Measurements from ENCODE around the gene FALEC. TPM values are rescaled to one million over a fixed set of nuclear protein-coding genes. Genes with fewer than 3 reads are reported as not detected.

Gene FALEC
- total RNA-seq, 3 donors from 2014 or later: 2.2 TPM; not detected in 2

DNA sequence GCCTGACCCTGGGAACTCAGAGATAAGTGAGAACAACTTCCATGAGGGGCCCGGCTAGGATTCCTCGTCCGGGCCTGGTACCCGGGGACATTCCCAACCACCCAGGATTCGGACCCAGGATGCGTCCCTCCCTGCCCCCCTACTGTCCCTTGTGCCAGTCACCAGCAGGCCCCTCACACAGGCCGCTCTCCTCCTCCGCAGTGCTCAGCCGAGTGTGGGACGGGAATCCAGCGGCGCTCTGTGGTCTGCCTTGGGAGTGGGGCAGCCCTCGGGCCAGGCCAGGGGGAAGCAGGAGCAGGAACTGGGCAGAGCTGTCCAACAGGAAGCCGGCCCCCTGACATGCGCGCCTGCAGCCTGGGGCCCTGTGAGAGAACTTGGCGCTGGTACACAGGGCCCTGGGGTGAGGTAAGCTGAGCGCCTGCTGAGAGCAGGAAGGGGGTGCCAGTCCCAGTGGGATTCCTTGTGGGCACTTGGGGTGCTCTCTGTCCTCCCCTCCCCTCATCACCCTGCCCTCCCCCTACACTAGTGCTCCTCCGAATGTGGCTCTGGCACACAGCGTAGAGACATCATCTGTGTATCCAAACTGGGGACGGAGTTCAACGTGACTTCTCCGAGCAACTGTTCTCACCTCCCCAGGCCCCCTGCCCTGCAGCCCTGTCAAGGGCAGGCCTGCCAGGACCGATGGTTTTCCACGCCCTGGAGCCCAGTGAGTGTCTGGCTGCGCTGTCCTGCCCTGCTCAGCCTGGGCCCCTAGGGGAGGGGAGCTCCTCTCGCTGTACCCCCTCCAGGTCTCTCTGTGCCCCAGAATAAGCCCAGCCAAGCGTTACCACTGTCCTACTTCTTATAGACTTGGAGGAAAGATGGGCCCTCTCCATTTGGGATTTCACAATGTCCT is 43.5 kb downstream of the FALEC start:
- TF ChIP-seq POLR2A (IDR thresholded peaks at IDR 0.05) (no peak), POLR2AphosphoS5 (IDR thresholded peaks at IDR 0.05) (peak in 1 of 3 donors; percentile 56)
- H3K4me3 ChIP-seq: peak overlapping the region; percentile 19 to 83 (median 57)
- peak in 1 of 2 donors; percentile 61 for DNase-seq (ENCODE audit: low spot score in 2 of 2)
- H3K27me3 ChIP-seq: no peaks in the 10 kb centered on the region
- no peaks in the 10 kb centered on the region for H3K36me3 ChIP-seq
- intact Hi-C loops (cut with DNase I; ENCODE audit: low total_unique reads): no loop called here
- peaks cover 38 to 40% of the 10 kb centered on the region in 2 donors for H3K4me1 ChIP-seq
- H3K27ac ChIP-seq: peak overlapping the region; percentile 100
- H3K9me3 ChIP-seq: no peaks in the 10 kb centered on the region

DNA sequence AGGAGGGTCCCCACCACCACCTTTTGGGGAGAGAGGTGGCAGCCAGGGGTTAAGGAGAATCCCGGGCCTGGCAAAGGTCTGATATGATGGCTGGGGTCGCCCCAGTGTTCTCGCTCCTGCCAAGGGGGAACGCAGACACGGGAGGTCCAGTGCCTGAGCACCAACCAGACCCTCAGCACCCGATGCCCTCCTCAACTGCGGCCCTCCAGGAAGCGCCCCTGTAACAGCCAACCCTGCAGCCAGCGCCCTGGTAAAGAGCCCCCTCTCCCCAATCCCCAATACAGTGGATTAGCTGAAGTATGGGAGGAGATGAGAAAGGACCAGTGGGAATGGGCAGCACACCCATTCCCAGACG is 44.1 kb downstream of the FALEC start:
- Histone ChIP-seq H3K27me3 (no peaks in the 10 kb centered on the region), H3K27ac (peak overlapping the region; percentile 100), H3K4me3 (peak overlapping the region; percentile 47 to 83 (median 57)), H3K36me3 (no peaks in the 10 kb centered on the region), H3K4me1 (peaks cover 42 to 44% of the 10 kb centered on the region in 2 donors), H3K9me3 (no peaks in the 10 kb centered on the region)
- intact Hi-C loops (cut with DNase I; ENCODE audit: low total_unique reads): loop anchor here (5.0 kb wide), 1 partner anchor 68 kb away; the partner anchor contains the start of gene ENSA
- TF ChIP-seq, protein P1, sequence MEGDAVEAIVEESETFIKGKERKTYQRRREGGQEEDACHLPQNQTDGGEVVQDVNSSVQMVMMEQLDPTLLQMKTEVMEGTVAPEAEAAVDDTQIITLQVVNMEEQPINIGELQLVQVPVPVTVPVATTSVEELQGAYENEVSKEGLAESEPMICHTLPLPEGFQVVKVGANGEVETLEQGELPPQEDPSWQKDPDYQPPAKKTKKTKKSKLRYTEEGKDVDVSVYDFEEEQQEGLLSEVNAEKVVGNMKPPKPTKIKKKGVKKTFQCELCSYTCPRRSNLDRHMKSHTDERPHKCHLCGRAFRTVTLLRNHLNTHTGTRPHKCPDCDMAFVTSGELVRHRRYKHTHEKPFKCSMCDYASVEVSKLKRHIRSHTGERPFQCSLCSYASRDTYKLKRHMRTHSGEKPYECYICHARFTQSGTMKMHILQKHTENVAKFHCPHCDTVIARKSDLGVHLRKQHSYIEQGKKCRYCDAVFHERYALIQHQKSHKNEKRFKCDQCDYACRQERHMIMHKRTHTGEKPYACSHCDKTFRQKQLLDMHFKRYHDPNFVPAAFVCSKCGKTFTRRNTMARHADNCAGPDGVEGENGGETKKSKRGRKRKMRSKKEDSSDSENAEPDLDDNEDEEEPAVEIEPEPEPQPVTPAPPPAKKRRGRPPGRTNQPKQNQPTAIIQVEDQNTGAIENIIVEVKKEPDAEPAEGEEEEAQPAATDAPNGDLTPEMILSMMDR (IDR thresholded peaks at IDR 0.05): no peak
- no peak for TF ChIP-seq POLR2A (IDR thresholded peaks at IDR 0.05)
- TF ChIP-seq POLR2AphosphoS5 (IDR thresholded peaks at IDR 0.05): no peak
- no peak for DNase-seq (ENCODE audit: low spot score in 2 of 2)

DNA sequence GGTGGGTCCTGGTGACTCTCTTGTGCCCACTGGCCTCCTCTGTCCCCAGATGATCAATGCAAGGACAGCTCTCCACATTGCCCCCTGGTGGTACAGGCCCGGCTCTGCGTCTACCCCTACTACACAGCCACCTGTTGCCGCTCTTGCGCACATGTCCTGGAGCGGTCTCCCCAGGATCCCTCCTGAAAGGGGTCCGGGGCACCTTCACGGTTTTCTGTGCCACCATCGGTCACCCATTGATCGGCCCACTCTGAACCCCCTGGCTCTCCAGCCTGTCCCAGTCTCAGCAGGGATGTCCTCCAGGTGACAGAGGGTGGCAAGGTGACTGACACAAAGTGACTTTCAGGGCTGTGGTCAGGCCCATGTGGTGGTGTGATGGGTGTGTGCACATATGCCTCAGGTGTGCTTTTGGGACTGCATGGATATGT is 44.5 kb downstream of the FALEC start:
- no peaks in the 10 kb centered on the region for H3K36me3 ChIP-seq
- peaks cover 46 to 48% of the 10 kb centered on the region in 2 donors for H3K4me1 ChIP-seq
- H3K27me3 ChIP-seq: no peaks in the 10 kb centered on the region
- peak; percentile 76 to 79 for DNase-seq (ENCODE audit: low spot score in 2 of 2)
- intact Hi-C loops (cut with DNase I; ENCODE audit: low total_unique reads): loop anchor here (5.0 kb wide), 1 partner anchor 67 kb away; the partner anchor contains the start of gene ENSA
- peak overlapping the region; percentile 100 for H3K27ac ChIP-seq
- peak overlapping the region; percentile 47 to 83 (median 57) for H3K4me3 ChIP-seq
- no peaks in the 10 kb centered on the region for H3K9me3 ChIP-seq
- TF ChIP-seq, protein P1 (IDR thresholded peaks at IDR 0.05): peak; percentile 88 to 96 (median 90)
- peak in 2 of 3 donors; percentile 6 to 38 for TF ChIP-seq POLR2AphosphoS5 (IDR thresholded peaks at IDR 0.05)
- TF ChIP-seq POLR2A (IDR thresholded peaks at IDR 0.05): no peak

DNA sequence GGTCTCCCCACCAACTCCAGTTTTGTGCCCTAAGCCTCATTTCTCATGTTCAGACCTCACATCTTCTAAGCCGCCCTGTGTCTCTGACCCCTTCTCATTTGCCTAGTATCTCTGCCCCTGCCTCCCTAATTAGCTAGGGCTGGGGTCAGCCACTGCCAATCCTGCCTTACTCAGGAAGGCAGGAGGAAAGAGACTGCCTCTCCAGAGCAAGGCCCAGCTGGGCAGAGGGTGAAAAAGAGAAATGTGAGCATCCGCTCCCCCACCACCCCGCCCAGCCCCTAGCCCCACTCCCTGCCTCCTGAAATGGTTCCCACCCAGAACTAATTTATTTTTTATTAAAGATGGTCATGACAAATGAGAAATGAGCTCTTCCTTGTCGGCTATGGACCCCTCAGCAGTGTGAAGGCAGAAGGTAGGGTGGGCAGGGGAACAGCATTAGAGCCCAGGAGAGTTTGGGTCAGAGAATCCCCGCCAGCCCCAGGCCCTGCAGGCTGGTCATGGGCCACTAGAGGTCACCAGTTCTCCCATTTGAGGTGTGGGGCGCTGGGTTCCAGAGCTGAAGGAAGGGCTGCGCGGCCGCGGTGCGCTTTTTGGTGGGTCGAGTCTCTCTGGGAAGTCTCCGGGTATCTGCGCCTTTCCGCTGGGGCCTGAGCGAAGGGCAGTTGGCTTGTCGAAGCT is 45.2 kb downstream of the FALEC start:
- peaks cover 52 to 53% of the 10 kb centered on the region in 2 donors for H3K4me1 ChIP-seq
- DNase-seq (ENCODE audit: low spot score in 2 of 2): peak; percentile 85 to 92
- H3K27me3 ChIP-seq: no peaks in the 10 kb centered on the region
- H3K9me3 ChIP-seq: no peaks in the 10 kb centered on the region
- TF ChIP-seq POLR2AphosphoS5 (IDR thresholded peaks at IDR 0.05) (no peak), POLR2A (IDR thresholded peaks at IDR 0.05) (no peak)
- TF ChIP-seq, protein P1 (IDR thresholded peaks at IDR 0.05): peak; percentile 79 to 97 (median 85)
- intact Hi-C loops (cut with DNase I; ENCODE audit: low total_unique reads): loop anchor here (5.0 kb wide), 1 partner anchor 67 kb away; the partner anchor contains the start of gene ENSA
- H3K27ac ChIP-seq: peak overlapping the region; percentile 100
- H3K4me3 ChIP-seq: peak overlapping the region; percentile 47 to 83 (median 57)
- no peaks in the 10 kb centered on the region for H3K36me3 ChIP-seq

DNA sequence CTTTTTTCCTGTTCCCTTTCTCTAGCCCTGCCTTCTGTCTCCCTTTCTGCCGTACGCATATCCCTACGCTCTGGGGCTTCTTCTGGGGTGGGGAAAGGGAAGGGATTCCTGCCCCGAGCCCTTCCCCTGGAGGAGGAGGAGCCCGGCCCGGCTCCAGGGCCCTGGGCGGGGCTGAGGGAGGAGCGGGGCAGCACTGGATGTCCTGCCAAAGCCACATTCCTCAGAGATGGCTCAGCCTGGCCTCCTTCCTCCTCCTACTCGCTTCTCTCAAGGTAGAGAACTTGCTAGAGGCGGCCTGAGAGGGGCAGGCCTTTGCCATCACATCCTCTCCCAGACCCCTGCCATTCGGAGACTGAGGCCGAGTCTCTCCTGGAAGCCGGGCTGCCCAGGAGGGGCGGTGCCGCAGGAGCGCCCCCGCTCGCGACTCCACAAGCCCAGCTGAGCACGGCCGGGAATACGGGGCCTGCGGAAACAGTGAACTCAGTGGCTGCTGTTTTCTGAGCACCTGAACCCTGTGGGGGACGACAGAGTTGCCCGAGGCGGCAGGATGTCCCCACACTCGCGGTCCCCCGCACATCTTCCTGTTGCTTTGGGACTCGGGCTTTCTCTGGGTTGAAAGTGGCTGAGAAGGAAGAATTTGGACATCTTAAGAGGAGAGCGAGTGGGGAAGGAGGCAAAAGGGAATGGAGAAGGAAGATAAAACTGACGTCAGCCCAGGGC is 45.9 kb downstream of the FALEC start:
- H3K27me3 ChIP-seq: no peaks in the 10 kb centered on the region
- peaks cover 54 to 60% of the 10 kb centered on the region in 2 donors for H3K4me1 ChIP-seq
- peak overlapping the region; percentile 100 for H3K27ac ChIP-seq
- H3K36me3 ChIP-seq: no peaks in the 10 kb centered on the region
- peak; percentile 95 to 98 for DNase-seq (ENCODE audit: low spot score in 2 of 2)
- H3K4me3 ChIP-seq: peak overlapping the region; percentile 47 to 83 (median 57)
- intact Hi-C loops (cut with DNase I; ENCODE audit: low total_unique reads): loop anchor here (5.0 kb wide), 1 partner anchor 66 kb away; the partner anchor contains the start of gene ENSA
- no peaks in the 10 kb centered on the region for H3K9me3 ChIP-seq
- TF ChIP-seq, protein P1 (IDR thresholded peaks at IDR 0.05): peak in 1 of 3 donors; percentile 19
- TF ChIP-seq POLR2AphosphoS5 (IDR thresholded peaks at IDR 0.05) (peak; percentile 85 to 97 (median 95)), POLR2A (IDR thresholded peaks at IDR 0.05) (peak; percentile 78)
